Memory B cell (primary cell): ENCODE results near the gene SLFN11.
A peak's percentile ranks its signal among the peaks of the same experiment; 100 is the strongest.

Experiments used
- ATAC-seq: fragments of 150-1000 bp; cut with Tn5 transposase; 2 replicates; pipeline ENCODE4 v1.10.0; 2021; ENCODE audit warnings: low read depth, mild to moderate bottlenecking, moderate library complexity
- DNase-seq, 2 donors: peaks; one replicate each; pipeline ENCODE4 v3.0.0; 2022; ENCODE audit warnings: low spot score in 2 of 2
- H3K27ac Mint-ChIP-seq: one replicate; pipeline ENCODE4 v1.8.0; 2022; ENCODE audit warnings: mild to moderate bottlenecking, moderate library complexity, mixed read lengths
- H3K27me3 Mint-ChIP-seq: one replicate; pipeline ENCODE4 v1.8.0; 2022; ENCODE audit warnings: mixed read lengths
- H3K36me3 Mint-ChIP-seq: one replicate; pipeline ENCODE4 v1.8.0; 2022; ENCODE audit warnings: mild to moderate bottlenecking, mixed read lengths
- H3K4me1 Mint-ChIP-seq: one replicate; pipeline ENCODE4 v1.8.0; 2022; ENCODE audit warnings: mixed read lengths
- H3K4me3 Mint-ChIP-seq: one replicate; pipeline ENCODE4 v1.8.0; 2022; ENCODE audit warnings: mild to moderate bottlenecking, moderate library complexity, mixed read lengths
- H3K9me3 Mint-ChIP-seq: one replicate; pipeline ENCODE4 v1.8.0; 2022; ENCODE audit warnings: mixed read lengths

Gene SLFN11

GRCh38 chr17:35374766-35375344 lies 1.4 kb upstream of the SLFN11 start:
- ATAC-seq = no peak
- Mint-ChIP-seq H3K36me3 (peaks cover 2% of the 10 kb centered on the region), H3K9me3 (peaks cover 3% of the 10 kb centered on the region), H3K27me3 (no peaks in the 10 kb centered on the region), H3K4me1 (peaks cover 27% of the 10 kb centered on the region), H3K27ac (peak overlapping the region; percentile 96), H3K4me3 (peak overlapping the region; percentile 99)
- no peak for DNase-seq

GRCh38 chr17:35373984-35374765 lies 754 bp upstream of the SLFN11 start:
- Mint-ChIP-seq H3K4me3 (peak overlapping the region; percentile 99), H3K4me1 (peaks cover 27% of the 10 kb centered on the region), H3K9me3 (peaks cover 3% of the 10 kb centered on the region), H3K27ac (peak overlapping the region; percentile 96), H3K27me3 (no peaks in the 10 kb centered on the region), H3K36me3 (peaks cover 6% of the 10 kb centered on the region)
- ATAC-seq (peak; percentile 55), DNase-seq (peak; percentile 13 to 36)

DNA sequence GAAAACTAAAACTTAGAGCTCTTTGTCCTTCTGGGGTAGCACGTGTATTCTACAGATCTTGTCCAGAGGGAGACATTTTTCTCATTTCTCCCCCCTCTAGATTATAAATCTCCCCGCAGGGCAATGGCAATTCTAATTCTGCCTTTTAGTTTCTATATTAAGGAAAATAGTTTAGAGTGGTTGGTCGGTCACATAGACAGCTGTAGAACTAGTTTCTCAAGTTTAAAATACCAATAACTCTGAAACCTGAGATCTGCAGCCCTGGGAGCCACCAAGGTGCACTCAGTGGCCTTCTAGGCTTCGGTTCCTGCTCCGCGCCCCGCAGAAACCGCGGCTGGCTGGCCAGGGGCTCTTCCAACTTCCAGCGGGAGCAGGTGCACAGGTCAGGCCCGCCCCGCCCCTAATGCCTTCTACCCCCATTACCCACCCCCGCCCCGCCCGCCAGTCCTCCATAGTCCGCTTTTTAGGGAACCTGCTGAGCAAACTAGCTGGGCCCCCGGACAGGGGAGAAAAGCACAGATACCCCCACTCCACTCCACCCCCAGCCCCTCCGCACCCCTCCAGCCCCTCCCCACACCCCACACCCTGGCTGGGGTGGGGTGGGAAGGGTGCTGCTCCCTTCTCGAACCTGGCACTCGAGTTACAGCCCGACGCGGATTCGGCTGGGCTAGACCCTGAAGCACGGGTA lies 431 bp downstream of the SLFN11 start:
- peak; percentile 33 for ATAC-seq
- H3K36me3 Mint-ChIP-seq = peaks cover 6% of the 10 kb centered on the region
- H3K27me3 Mint-ChIP-seq = no peaks in the 10 kb centered on the region
- peaks cover 3% of the 10 kb centered on the region for H3K9me3 Mint-ChIP-seq
- peak overlapping the region; percentile 96 for H3K27ac Mint-ChIP-seq
- DNase-seq = peak in 1 of 2 donors; percentile 14
- H3K4me1 Mint-ChIP-seq = peaks cover 31% of the 10 kb centered on the region
- H3K4me3 Mint-ChIP-seq = peak overlapping the region; percentile 99

DNA sequence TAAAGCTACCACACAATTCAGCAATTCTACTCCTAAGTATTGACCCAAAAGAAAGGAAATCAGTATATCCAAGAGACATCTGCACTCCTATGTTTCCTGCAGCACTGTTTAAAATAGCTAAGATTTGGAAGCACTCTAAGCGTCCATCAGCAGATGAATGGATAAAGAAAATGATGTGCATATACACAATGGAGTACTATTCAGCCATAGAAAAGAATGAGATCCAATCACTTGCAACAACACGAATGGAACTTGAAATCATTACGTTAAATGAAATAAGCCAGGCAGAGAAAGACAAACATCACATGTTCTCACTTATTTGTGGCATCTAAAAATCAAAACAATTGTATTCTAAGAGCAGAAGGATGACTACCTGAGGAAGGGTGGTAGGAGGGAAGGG lies 1.5 kb downstream of the SLFN11 start:
- ATAC-seq (no peak), DNase-seq (no peak)
- Mint-ChIP-seq H3K9me3 (peaks cover 3% of the 10 kb centered on the region), H3K4me3 (peak overlapping the region; percentile 39), H3K4me1 (peaks cover 32% of the 10 kb centered on the region), H3K27me3 (no peaks in the 10 kb centered on the region), H3K27ac (peak overlapping the region; percentile 14), H3K36me3 (peaks cover 6% of the 10 kb centered on the region)

- Mint-ChIP-seq H3K27me3 (no peaks in the 10 kb centered on the region), H3K27ac (peak overlapping the region; percentile 60), H3K9me3 (peaks cover 3% of the 10 kb centered on the region), H3K36me3 (peaks cover 21% of the 10 kb centered on the region), H3K4me3 (peak overlapping the region; percentile 44), H3K4me1 (peaks cover 34% of the 10 kb centered on the region)
- ATAC-seq (peak; percentile 99), DNase-seq (peak; percentile 33 to 66)
These were observed 5.2 kb downstream of the SLFN11 start for GRCh38 chr17:35368081-35368830.

DNA sequence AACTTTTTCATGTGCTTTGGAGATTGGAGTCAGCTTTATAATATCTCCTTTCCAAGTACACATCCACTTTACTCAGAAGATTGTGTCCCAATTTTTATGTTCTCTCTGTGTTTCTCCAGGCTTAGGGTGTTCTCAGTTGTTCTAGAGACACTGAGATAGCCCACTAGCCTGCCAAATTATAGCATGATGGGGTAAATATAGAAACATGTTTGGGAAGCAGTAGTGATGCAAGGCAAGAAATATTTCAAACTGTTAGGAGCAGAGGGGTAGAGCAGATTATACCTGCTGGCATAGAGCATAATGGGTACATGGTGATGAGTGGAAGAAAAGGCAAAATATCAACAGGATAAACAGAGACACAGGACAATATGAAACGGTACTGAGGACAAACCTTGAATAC lies 12.4 kb downstream of the SLFN11 start:
- Mint-ChIP-seq H3K27ac (no peak overlapping the region), H3K9me3 (no peaks in the 10 kb centered on the region), H3K4me1 (peaks cover 23% of the 10 kb centered on the region), H3K36me3 (peaks cover 27% of the 10 kb centered on the region), H3K4me3 (no peak overlapping the region), H3K27me3 (no peaks in the 10 kb centered on the region)
- no peak for ATAC-seq
- DNase-seq = no peak

DNA sequence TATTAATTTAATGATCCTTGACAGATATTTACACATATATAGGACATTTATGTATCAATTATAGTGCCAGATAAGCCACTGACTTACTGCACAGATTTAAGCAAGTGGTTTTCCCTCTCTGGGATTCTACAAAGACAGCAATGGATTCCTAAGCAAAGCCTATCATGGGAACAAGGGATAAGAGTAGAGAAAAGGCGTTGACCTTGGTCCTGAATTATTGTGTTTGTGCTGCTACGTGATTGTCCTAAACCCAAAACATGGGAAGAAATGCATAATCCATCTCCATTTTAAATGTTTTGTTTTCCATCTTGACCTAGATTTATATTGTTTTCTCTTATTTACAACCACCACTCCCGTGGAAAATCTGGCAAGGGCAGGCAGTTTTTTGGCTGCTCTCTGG lies 14.0 kb downstream of the SLFN11 start:
- H3K4me3 Mint-ChIP-seq = no peak overlapping the region
- H3K27ac Mint-ChIP-seq = no peak overlapping the region
- peaks cover 26% of the 10 kb centered on the region for H3K36me3 Mint-ChIP-seq
- peaks cover 17% of the 10 kb centered on the region for H3K4me1 Mint-ChIP-seq
- no peaks in the 10 kb centered on the region for H3K27me3 Mint-ChIP-seq
- DNase-seq (no peak), ATAC-seq (no peak)
- H3K9me3 Mint-ChIP-seq = no peaks in the 10 kb centered on the region

DNA sequence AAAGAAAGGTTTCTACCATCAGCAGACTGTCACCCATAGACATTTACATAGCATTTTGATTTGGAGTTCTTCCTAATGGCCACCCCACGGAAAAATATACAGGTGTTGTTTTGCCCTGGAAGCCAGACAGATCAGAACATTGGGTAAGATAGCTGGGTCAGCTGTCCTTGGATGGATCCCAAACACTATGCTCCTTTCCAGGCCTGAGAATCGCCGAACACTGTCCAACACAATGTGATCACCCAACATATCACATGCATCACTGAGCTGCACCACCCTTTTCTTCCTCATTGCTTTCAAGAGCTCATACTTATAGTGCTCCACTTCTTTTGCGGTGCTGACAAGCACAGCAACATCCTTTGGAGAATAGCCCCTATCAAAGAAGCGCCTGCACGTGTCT lies 21.1 kb downstream of the SLFN11 start:
- no peak for DNase-seq
- Mint-ChIP-seq H3K27ac (no peak overlapping the region), H3K4me1 (peaks cover 9% of the 10 kb centered on the region), H3K9me3 (no peaks in the 10 kb centered on the region), H3K4me3 (no peak overlapping the region), H3K36me3 (peaks cover 20% of the 10 kb centered on the region), H3K27me3 (no peaks in the 10 kb centered on the region)
- ATAC-seq = no peak

DNA sequence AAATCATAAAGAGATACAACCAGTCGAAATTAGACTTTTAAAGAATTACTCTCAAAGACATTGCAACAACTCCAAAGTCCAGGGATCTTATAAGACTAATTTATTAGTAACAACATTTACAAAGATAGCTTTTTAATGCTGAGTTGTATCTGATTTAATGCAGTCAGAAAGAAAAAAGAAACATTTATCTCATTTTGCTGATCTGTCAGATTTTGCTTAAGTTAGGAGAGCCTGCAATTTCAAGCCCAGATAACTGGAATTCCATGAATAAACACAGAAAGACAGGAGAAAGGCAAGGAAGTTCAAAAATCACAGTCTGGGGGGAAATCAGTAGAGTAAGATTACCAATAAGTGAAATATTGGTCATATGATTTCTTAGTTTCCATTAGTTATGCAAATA lies 22.9 kb downstream of the SLFN11 start:
- H3K4me1 Mint-ChIP-seq = peaks cover 15% of the 10 kb centered on the region

DNA sequence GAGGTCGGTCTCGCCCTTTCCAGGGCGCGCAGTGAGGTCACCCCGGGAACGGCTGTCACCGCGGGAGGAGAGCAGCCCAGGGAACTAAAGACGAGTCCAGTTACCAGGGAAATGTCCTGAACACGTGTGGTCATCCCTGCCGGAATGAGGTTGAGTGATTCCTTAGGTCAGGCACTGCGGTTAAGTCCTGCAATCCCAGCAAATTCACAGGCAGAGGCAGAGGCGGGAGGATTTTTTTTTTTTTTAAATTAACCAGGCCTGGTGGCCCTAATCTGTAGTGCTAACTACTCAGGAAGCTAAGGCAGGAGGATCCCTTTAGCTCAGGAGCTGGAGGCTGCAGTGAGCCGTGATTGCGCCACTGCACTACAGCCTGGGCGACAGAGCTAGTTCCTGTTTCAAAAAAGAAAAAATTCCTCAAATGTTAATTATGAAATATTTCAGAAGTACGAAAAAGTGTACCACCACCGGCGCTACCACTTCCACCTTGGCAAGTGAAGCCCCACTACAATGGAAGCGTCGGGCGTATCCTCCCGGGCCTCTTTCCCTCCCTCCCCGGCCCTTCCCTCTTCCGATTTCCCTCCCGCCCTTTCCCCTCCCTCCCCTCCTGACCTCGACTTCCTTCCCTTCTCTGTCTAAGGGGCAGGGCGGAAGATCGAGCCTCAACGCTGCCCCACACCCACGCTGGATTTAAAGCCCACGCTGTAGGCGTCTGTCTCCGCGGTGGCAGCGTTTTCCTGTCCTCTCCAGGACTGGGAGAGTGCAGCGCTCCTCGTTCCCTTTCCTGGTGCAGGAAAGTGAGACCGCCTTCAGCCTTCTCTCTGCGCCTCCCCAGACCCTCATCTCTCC lies 27.3 kb downstream of the SLFN11 start:
- no peaks in the 10 kb centered on the region for H3K27me3 Mint-ChIP-seq
- peak overlapping the region; percentile 97 for H3K4me3 Mint-ChIP-seq
- peak overlapping the region; percentile 78 for H3K27ac Mint-ChIP-seq
- ATAC-seq (peak; percentile 64), DNase-seq (no peak)
- peaks cover 27% of the 10 kb centered on the region for H3K4me1 Mint-ChIP-seq
- H3K9me3 Mint-ChIP-seq = no peaks in the 10 kb centered on the region
- peaks cover 2% of the 10 kb centered on the region for H3K36me3 Mint-ChIP-seq

More for the DNA sequence above, 22.9 kb downstream of the SLFN11 start:
- no peaks in the 10 kb centered on the region for H3K9me3 Mint-ChIP-seq
- no peaks in the 10 kb centered on the region for H3K27me3 Mint-ChIP-seq
- H3K27ac Mint-ChIP-seq = peak overlapping the region; percentile 28
- ATAC-seq (no peak), DNase-seq (no peak)
- H3K36me3 Mint-ChIP-seq = peaks cover 17% of the 10 kb centered on the region
- H3K4me3 Mint-ChIP-seq = no peak overlapping the region

DNA sequence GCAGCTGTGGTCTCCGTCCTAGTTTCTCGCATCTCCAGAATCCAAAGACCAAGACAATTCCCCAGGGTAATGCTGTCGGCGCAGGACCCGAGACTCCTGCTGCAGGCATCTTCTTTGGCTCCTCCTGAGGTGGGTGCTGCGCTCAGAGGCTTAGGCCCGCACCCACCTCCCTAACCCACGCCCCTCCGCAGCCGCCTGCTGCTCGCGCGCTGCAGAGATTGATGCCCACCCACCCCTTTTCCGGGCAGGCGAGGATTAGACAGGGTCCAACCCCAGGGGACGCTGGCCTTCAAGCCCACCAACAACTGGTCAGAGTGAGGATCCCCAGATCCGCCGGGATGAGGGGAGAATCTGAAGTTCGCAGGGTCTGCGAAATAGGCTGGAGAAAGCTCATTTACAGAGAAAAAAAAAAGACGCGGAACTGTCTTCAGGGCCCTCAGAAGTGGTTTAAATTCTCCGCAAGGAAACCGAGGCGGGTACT lies 27.9 kb downstream of the SLFN11 start:
- ATAC-seq = no peak
- H3K4me1 Mint-ChIP-seq = peaks cover 25% of the 10 kb centered on the region
- H3K27ac Mint-ChIP-seq = peak overlapping the region; percentile 78
- no peaks in the 10 kb centered on the region for H3K9me3 Mint-ChIP-seq
- H3K36me3 Mint-ChIP-seq = peaks cover 2% of the 10 kb centered on the region
- H3K4me3 Mint-ChIP-seq = peak overlapping the region; percentile 97
- no peak for DNase-seq
- H3K27me3 Mint-ChIP-seq = no peaks in the 10 kb centered on the region

GRCh38 chr17:35344262-35344661 lies 29.2 kb downstream of the SLFN11 start:
- no peak overlapping the region for H3K27ac Mint-ChIP-seq
- no peak for ATAC-seq
- no peaks in the 10 kb centered on the region for H3K27me3 Mint-ChIP-seq
- H3K9me3 Mint-ChIP-seq = peaks cover 2% of the 10 kb centered on the region
- peaks cover 2% of the 10 kb centered on the region for H3K36me3 Mint-ChIP-seq
- DNase-seq = no peak
- peaks cover 24% of the 10 kb centered on the region for H3K4me1 Mint-ChIP-seq
- H3K4me3 Mint-ChIP-seq = no peak overlapping the region

GRCh38 chr17:35342276-35342675 lies 31.1 kb downstream of the SLFN11 start:
- peak overlapping the region; percentile 72 for H3K4me3 Mint-ChIP-seq
- H3K36me3 Mint-ChIP-seq = peaks cover 2% of the 10 kb centered on the region
- no peak for DNase-seq
- no peaks in the 10 kb centered on the region for H3K27me3 Mint-ChIP-seq
- H3K9me3 Mint-ChIP-seq = peaks cover 2% of the 10 kb centered on the region
- peaks cover 20% of the 10 kb centered on the region for H3K4me1 Mint-ChIP-seq
- no peak overlapping the region for H3K27ac Mint-ChIP-seq
- no peak for ATAC-seq
